ENCODE data around the gene RSPH9.
"Not testable (repeated sequence)": the region's sequence is repeated elsewhere in the genome, so short reads cannot be mapped to it uniquely, and the experiment has no call there.

RSPH9 gene

GRCh38 chr6:43689421-43689820 is 44.6 kb downstream of the RSPH9 start:
- DNase-seq: no peak

GRCh38 chr6:43695215-43695966 is 50.6 kb downstream of the RSPH9 start:
- no peak for DNase-seq

GRCh38 chr6:43695967-43696291 is 51.1 kb downstream of the RSPH9 start:
- no peak for DNase-seq

GRCh38 chr6:43697421-43697820 is 52.6 kb downstream of the RSPH9 start:
- no peak for DNase-seq

GRCh38 chr6:43698584-43699349 is 53.9 kb downstream of the RSPH9 start:
- no peak for DNase-seq

- DNase-seq: no peak
These were observed 54.8 kb downstream of the RSPH9 start for GRCh38 chr6:43699564-43700186.

GRCh38 chr6:43700939-43701560 is 56.2 kb downstream of the RSPH9 start:
- DNase-seq: not testable (repeated sequence)

- DNase-seq: no peak
These were observed 57.3 kb downstream of the RSPH9 start for GRCh38 chr6:43702171-43702533.

- peak; percentile 39 for DNase-seq
These were observed 58.0 kb downstream of the RSPH9 start for GRCh38 chr6:43702534-43703440.

- DNase-seq: no peak
These were observed 58.9 kb downstream of the RSPH9 start for GRCh38 chr6:43703512-43704429.

- DNase-seq: no peak
These were observed 61.2 kb downstream of the RSPH9 start for GRCh38 chr6:43705996-43706395.

- DNase-seq: no peak
These were observed 62.0 kb downstream of the RSPH9 start for GRCh38 chr6:43706788-43707187.

GRCh38 chr6:43707269-43707668 is 62.4 kb downstream of the RSPH9 start:
- no peak for DNase-seq

- no peak for DNase-seq
These were observed 62.9 kb downstream of the RSPH9 start for GRCh38 chr6:43707767-43708166.

- no peak for DNase-seq
These were observed 64.2 kb downstream of the RSPH9 start for GRCh38 chr6:43708860-43709653.

GRCh38 chr6:43709654-43710303 is 64.9 kb downstream of the RSPH9 start:
- DNase-seq: no peak

GRCh38 chr6:43710576-43710975 is 65.7 kb downstream of the RSPH9 start:
- DNase-seq: no peak

- no peak for DNase-seq
These were observed 67.7 kb downstream of the RSPH9 start for GRCh38 chr6:43712579-43712978.

- DNase-seq: no peak
These were observed 68.9 kb downstream of the RSPH9 start for GRCh38 chr6:43713643-43714310.
